ENCODE results near the gene DMD. TPM values are rescaled to one million over a fixed set of nuclear protein-coding genes. Genes with fewer than 3 reads are reported as not detected.
"Not testable (repeated sequence)": the region's sequence is repeated elsewhere in the genome, so short reads cannot be mapped to it uniquely, and the experiment has no call there.

The DMD gene
- polyA plus RNA-seq, 1 donor = 20.9 TPM

DNA sequence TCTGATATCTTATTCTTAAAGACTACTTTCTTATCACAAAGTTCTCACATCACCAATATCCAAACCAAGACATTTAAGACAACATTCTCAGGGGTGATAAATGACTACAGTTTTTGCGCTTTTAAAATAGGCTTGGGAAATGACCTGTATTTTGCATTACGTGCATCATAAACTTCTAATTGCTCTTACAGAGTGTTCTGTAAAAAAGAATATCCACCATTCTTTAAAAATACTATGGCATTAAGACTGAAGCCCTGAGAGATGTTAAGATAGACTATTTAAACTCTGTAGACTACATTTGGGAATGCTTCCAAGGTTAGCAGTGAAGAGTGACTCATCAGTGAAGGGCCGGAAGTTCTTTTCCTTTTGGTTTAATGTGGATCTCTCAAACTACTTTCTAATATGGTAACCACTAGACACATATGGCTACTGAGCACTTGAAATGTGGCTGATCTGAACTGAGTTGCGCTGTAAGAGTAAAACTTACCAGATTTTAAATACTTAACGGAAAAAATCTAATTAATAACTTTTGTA lies 1620.7 kb downstream of the DMD start:
- no peak for DNase-seq

DNA sequence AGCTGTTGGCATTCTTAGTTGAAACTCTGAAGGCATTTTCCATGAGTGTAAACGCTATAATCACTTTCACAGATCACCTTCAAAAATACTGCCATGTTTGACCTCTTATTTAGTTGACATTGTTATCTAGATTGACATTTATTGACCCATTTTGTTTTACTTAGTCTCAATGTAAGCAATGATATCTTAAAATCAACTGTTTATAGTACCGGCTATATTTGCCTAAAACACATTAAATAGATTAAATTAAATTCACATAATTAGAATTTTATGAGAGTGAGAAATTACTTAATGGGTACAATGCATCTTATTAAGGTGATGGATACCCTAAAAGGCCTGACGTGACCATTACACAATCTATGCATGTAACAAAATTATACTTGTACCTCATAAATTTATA lies 1621.8 kb downstream of the DMD start:
- no peak for DNase-seq

DNA sequence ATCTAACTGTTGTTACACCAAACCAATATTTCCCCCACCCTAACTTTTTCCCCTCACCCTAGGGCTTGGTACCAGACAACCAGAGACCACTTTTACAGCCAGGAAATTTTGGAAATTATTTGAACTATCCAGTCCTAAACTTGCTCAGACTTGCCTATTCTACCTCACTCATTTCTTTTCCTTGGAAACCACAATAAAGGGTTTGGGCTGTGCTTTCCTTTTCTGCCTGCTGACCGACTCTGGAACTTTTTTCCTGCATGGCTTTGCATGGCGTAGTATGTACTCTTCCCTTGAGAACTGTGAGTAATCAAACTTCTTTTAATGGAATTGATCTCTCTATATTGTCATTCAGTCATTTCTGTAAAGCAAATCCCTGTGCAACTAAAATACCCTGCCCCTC lies 1623.0 kb downstream of the DMD start:
- DNase-seq = no peak

DNA sequence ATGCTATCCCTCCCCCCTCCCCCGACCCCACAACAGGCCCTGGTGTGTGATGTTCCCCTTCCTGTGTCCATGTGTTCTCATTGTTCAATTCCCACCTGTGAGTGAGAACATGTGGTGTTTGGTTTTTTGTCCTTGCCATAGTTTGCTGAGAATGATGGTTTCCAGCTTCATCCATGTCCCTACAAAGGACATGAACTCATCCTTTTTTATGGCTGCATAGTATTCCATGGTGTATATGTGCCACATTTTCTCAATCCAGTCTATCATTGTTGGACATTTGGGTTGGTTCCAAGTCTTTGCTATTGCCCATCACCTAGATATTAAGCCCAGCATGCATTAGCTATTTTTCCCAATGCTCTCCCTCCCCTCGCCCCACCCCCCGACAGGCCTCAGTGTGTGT lies 1627.5 kb downstream of the DMD start:
- not testable (repeated sequence) for DNase-seq

DNA sequence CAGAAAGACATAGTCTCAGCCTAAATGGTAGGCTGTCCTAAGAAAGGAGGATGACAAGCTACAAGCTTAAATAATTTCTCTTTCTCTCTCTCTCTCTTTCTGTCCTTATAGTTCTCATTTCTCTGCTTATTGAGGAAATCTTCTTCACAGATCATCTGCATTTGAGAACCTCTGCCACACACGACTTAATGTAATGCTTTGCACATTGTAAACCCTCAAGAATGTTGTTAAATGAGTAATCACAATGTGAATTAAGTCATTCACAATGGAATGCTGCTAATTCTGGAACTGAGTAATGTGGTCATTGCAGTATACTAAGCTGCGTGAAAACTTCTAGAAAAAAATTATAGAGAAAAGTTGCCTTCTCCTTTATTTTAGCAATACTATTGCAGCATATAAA lies 1630.6 kb downstream of the DMD start:
- DNase-seq = no peak

DNA sequence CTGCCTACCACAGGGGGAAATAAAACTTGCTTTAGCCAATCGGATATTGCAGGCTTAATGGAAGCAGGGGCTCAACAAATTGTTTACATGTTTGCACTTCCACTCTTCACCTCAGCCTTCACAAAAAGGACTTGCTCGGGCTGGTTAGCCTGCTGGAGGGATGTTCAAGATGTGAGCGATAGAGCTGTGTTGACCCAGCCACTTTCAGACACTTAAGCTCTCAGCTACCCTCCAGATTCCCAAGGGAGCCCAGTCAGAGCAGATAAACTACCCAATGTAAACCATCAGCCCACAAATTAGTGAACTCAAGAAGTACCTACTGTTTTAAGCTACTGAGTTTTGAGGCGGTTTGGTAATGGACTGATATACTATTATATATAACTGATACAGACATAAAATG lies 1631.1 kb downstream of the DMD start:
- DNase-seq = no peak

DNA sequence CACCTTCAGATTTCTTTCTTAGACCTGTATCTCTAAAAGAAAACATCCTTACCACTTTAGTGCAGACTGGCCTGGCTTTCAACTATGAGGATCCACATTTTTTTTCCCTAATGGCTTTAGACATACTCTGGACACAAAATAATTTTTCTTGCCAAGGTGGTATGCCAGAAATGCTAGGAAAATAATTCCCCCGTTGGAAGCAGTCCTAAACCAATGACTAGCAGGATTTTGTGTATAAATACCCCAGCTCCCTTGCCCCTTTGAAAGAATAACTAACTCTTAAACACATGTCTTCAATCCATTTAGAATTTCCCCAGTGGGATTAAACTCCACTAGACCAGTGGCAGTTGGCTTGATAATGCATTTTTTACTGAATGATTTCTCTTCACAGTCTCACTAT lies 1639.0 kb downstream of the DMD start:
- DNase-seq = no peak

DNA sequence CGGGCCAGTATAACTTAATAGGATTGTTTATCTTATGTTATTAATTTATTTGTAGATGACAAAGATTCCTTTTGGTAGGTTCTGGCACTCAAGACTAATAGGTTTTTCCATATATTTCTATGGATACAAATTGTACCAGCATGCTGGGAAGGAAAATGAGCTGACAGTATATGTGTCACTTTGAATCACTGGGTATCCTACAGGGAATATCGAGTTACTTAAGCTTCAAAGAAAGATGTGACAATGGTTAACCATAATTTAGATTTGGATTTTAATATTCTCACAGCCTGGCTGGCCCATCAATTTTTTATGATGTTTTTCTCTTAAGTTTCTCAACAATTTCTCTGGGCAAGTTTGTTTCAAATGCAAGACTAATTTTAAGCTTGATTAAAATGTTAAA lies 1640.7 kb downstream of the DMD start:
- no peak for DNase-seq

DNA sequence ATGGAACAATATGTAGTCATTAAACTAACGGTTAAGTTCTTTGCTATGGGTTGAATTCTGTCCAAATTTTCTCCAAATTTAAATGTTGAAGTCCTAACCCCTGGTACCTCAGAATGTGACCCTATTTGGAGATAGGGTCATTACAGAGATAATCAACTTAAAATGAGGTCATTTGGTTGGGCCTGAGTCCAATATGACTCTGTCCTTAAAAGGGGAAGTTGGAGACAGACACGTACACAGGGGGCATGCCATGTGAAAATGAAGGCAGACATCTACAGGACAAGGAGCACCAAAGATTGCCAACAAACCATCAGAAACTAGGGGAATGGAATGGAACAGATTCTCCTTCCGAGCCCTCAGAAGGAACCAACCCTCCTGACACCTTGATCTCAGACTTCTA lies 1647.6 kb downstream of the DMD start:
- no peak for DNase-seq

DNA sequence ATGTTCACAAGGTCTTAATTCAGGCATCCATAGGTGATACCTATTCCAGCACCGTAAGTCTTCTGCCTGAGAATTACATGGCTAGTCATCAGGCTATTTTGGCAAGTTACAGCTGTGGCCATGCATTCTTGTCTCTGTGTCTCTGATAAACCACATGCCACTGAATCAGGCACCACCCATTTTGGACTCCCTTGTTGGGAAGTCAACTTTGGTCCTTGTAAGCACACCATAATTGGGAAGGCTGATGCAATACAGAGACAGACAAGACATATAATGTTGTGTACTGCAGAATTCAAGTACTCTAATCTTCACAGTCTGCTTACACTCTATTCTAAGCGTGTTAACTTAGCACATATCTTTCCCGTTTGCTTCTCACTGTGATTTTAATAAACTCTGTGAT lies 1655.8 kb downstream of the DMD start:
- DNase-seq = no peak

DNA sequence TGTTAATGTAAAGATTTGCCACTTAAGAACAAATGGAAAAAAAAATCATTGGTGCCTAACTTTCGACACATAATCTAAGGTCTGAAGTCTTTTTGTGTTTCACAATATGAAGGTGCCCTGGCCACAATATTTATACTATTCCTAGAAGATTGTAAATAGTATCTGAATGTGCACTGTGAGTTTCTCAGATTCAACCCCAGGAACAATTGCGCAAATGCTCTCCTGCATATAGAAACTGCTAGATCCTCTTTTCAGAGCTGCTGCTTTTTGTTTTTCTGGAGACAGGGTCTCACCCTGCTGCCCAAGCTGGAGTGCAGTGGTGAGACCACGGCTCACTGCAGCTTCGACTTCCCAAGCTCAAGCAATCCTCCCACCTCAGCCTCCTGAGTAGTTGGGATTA lies 1659.4 kb downstream of the DMD start:
- DNase-seq = no peak

DNA sequence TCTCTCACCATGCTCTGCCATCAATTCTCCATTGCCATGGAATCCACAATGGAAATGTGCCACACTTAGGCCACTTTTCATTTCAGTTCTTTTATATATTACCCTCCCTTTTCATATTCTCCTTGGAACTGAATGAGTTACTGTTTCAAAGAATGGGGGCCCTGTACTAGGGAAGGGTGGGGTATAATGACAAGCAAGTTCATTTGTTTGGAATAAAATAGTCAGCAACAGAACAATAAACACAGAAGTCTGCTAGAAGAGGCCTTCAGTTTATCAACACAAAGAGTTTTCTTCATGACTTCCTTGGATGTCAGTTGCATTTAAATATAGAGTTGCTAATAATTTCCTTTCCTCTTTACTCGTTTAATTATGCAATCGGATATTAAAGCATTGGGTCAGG lies 1661.2 kb downstream of the DMD start:
- no peak for DNase-seq

DNA sequence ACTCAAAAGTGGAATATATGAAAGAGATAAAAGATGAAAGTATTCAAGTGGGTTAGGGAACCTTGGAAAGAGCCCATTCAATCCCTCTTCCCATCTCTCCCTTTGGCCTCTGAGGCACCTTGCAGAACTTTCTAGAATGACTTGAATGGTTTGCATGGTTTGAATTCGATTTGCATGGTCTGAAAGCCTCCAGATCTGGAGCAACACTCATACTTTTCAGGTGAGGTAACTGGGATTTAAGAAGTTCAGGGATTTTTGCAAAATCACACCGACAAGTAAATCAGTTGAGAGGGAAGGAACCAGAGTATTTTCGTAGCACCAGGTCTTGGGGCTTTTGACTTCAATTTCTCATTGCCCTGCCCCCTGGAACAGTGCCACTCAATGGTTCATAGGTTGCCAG lies 1663.5 kb downstream of the DMD start:
- no peak for DNase-seq

DNA sequence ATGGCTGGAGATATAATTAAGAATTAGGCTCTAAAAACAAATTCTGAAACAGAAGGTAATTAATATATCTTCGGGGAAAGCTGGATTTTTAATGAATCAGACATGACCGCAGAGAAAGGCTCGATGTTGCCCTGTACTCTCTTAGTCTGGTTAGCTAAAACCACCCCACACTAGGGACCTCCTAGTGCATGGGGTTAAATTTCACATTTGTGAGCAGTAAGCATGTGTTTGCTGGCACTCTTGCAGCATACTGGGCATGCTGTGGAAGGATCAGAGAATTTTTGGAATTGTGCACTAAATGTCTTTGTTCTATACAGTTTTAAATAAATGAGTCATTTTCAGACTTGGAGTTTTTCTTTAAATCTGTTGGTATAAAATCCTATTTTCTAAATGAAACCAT lies 1663.9 kb downstream of the DMD start:
- no peak for DNase-seq

DNA sequence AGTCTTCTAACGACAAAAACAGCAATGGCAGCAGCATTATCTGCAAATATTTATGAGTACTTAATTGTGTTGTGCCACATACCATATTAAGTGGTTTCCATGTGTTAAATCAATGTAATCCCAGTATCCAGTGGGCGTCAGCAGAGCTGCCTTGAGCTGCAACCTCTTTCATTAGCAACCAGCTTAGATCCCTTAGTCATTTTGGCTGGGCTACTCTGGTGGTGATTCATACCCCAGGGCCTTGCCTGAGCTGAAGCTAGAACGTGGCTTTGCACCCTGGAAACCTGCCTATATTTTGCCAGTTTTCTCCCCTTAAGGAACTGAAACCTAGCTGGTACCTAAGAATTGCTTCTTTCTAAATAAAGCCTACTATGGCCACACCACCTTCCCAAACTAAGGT lies 1665.2 kb downstream of the DMD start:
- no peak for DNase-seq

DNA sequence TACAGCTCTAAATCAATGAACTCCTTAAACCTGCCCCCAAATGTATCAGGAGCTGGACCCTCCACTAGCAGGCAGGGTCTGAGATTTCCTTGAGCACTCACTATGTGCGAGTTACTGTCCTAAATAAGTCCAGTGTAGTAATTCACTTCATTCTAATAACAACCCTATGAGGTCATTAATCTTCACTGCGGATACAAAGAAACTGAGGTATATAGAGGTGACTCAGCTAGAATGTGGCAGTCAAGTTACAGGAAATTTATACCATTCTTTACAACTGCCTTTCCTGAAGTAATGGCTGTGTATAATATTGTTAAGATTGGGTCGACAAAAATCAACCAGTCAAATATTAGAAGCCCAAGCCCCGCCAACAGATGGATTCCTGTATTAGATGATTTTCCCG lies 1665.6 kb downstream of the DMD start:
- no peak for DNase-seq

DNA sequence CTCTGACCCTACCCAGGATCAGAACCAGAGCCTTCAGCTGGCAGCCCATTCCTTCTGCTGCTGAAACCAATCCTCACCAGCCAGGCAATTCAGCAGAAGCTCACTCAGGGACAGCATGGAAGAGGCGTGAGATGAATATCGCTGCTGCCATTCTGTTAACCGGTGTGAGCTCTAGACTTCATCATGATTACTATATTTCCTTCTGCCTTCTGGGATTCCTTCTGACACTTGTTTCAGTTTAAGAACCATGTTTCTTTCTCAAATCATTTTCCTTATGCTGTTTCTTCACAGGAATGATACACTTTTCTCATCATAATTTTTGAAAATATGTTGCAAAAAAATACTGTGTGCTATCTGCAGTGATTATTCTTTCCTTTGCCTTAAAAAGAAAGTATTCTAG lies 1666.2 kb downstream of the DMD start:
- DNase-seq = no peak

DNA sequence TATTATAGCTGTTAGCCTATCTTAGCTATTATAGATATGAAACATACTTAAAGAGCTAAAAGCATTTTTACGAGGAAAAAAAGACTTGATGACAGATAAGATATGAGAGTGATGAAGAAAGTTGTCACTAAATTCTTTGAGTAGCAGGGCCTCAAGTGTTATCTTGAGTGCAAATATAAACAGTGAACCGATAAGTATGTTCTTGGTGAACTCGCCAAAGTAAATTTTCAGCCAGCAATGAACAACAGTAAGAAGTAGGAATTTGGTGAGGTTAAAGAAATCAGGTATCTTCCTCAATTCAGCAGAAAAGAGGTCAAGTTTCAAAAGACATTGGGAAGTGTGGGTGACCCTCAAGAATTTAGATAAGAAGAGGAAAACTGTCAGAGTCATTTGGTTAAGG lies 1667.7 kb downstream of the DMD start:
- DNase-seq = no peak

DNA sequence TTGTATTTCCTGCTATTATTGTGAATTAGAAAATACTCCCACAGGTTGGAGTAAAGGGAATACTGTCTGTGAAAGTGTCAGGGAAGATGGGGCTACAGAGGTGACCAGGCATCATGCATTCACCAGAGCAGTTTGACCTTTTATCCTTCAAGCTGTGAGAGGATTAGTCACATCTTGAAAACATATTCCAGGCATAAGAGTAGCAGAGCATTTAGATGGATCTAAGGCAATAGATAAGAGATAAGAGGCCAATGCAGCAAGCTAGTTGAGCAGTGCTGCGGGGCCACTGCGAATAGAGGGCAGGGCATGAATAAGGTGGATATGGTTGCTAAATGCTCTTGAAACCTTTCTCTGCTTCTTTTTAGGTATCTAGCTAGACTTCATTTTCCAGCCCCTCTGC lies 1668.8 kb downstream of the DMD start:
- DNase-seq = no peak

DNA sequence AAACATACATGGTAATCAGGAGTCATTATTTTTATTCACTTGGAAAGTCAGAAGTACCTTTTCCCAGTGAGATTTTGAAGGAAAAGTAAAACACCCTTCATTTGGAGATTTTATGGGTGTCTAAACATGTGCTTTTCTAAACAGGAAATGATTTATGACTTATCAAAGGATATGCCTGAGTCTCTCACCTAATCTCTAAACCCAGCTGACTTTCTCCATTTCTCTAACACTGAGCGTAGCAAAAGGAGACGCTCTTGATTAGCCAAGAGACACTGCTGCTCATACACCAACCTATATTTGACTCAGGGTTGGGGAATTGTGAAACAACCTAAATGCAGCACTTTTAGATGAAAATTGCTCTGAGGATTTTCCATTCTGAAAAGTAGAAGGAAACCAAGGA lies 1671.0 kb downstream of the DMD start:
- DNase-seq = no peak

DNA sequence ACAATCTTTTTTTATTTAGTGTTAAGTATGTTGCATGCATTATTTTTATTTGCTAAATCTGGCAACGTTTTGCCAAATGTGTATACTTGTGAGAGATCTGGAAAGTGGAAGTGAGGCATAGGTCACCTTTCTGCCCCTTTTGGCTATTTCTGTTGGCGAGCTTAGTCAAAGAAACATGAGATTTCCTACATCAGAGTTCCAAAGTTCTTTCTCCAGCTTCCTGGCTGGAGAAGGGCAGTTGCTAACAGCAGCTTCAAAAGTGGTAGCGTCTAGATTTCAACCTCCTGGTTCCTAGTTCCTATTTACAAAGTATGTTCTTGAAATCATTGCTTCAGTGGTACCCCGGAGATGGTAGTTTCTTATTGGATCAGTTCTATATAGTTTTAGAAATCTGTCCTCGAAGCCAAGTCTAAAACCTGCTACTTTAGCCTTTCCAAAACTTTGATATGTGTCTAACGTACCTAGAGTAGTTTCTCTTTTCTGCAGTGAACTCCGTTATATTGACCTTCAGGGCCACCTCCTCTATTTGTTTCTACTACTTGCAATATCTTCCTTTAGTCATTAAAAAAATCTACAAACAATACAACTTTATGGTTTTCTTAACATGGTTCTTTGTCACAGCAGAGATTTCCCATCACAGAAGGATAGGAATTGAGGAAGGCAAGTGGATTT lies 1683.8 kb downstream of the DMD start:
- no peak for DNase-seq

DNA sequence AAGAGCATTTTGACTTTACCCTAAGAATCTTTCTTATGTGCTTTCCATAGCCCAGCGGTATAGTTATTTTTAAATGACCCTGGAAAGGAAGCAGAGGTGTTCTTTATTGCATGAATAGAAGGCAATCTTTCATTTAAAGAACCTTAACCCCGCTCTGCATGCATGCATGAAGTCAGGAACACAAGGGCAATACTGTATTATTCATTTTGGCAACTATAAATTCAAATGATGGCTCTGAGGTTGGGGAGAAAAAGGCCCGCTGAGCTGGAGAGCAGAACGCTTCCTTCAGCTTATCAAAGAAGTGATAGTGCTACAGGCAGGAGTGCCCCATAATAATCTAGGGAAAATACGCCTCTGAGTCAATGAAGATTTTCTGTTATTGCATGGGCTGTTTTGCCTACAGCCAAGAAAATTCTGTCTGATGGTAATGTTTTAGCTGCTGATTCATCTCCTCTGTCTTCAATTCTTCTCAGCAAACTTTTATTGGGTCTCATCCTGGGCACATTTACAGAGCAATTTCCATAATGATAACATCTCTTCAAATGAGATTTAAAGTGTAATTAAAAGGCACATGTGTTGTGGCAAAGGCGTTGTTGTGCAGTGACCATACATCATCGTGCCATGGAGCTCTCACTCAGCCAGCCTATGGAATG lies 1687.3 kb downstream of the DMD start:
- DNase-seq = no peak

DNA sequence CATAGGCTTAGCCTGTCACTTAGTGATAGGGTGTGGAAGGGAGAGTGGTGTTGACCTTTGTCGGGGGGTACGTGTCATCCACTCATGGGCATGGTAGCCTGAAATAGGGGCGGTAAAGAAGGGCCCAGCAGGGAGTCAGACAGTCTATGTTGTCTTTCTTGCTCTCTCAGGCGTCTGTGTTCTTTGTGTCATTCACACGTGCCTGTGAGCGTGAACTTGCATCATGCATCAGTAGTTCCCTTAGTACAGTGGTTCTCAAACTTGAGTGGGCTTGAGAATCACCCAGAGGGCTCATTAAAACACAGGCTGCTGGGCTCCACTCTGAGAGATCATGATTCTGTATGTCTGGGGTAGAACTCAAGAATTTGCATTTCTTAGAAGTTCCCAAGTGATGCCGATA lies 1688.6 kb downstream of the DMD start:
- no peak for DNase-seq

DNA sequence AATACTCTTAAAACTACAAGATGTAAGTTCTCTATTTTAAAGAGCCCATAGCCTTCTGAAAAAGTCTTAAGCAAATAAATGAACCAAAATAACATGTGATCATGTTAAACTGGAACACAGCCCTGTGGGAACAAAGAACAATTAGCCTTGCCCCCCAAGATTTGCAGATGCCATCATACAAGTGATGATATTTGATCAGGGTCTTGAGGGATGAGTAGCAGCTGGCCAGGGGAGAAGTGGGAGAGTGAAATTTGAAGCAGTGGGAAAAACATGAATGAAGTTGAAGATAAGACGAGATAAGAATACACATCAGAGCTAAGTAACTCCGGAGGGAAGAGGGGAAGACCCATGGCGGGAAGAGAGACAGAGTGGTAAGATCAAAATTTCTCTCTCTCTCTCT lies 1689.4 kb downstream of the DMD start:
- DNase-seq = no peak
